ENCODE results near the gene C19orf25.

The C19orf25 gene

GRCh38 chr19:1496714-1497577 lies 17.9 kb upstream of the C19orf25 start:
- DNase-seq (ENCODE audit: low spot score) = no peak

GRCh38 chr19:1495799-1496713 lies 17.0 kb upstream of the C19orf25 start:
- DNase-seq (ENCODE audit: low spot score) = no peak

- no peak for DNase-seq (ENCODE audit: low spot score)
Measured at GRCh38 chr19:1495051-1495798, 16.2 kb upstream of the C19orf25 start.

- DNase-seq (ENCODE audit: low spot score) = no peak
Measured at GRCh38 chr19:1494115-1494815, 15.2 kb upstream of the C19orf25 start.

DNA sequence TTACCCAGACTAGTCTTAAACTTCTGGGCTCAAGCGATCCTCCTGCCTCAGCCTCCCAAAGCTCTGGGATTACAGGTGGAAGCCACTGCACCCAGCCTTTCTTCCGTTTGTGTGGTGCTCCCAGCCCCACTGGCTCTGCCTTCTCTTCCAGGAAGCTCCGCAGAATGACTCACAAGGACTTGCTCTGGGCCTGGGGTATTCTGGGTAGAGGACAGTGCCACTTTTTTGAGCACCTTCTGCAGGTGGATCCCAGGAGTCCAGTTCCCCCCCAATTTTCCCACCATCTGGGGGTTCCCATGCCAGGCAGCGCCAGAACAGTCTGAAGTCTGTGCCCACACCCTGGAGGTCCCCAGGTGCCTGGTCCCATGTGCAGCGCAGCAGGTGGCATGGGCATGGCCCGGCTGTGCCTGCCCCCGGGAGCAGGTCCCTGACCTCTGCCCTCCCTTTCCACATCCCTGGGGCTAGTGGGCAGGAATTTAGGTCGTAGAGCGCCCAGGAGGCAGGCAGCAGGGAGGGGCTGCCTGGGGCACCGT lies 13.5 kb upstream of the C19orf25 start:
- no peak for DNase-seq (ENCODE audit: low spot score)

- no peak for DNase-seq (ENCODE audit: low spot score)
Measured at GRCh38 chr19:1491849-1492170, 12.8 kb upstream of the C19orf25 start.

DNA sequence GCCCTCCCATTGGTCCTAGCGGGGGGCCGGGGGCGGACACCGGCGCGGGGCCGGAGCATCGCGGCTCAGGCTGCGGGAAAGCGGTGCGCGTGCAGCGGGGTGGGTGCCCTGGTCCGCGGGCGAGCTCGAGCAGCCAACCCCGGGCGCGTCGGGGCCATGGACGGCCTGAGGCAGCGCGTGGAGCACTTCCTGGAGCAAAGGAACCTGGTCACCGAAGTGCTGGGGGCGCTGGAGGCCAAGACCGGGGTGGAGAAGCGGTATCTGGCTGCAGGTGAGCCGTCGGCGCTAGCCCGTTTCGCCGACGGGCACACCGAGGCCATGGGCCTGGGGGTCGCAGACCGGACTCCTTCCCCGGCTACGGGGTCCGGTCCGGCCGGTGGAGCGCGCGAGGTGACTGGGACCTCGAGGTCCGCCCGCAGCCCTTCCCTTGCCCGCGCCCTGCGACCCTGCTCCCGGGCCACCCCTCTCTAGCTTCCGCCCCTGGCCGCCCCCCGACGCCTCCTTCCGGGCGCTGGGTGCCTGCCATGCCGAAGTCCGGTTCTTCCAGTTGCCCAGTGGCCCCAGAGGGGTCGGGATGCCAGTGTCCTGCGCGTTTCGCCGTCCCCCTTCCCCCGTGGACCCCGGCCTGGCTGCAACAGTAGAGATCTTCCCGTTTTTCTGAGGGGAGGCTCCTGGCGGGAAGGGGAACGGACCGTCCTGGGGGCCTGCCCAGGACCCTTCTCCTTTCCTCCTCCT lies 12.3 kb upstream of the C19orf25 start, which contains the start of gene REEP6:
REEP6 (plus strand) TSS at position 68 of the 735 bp plus-strand sequence; CDS start at position 157, 89 bp downstream.
- DNase-seq (ENCODE audit: low spot score) = no peak

- DNase-seq (ENCODE audit: low spot score) = peak; percentile 99
Measured at GRCh38 chr19:1490311-1491113, 11.5 kb upstream of the C19orf25 start, which contains the start of gene PCSK4. PCSK4 (minus strand) TSS chr19:1490350; CDS start chr19:1490346, 4 bp downstream.

GRCh38 chr19:1489463-1490310 lies 10.7 kb upstream of the C19orf25 start:
- DNase-seq (ENCODE audit: low spot score) = no peak

DNA sequence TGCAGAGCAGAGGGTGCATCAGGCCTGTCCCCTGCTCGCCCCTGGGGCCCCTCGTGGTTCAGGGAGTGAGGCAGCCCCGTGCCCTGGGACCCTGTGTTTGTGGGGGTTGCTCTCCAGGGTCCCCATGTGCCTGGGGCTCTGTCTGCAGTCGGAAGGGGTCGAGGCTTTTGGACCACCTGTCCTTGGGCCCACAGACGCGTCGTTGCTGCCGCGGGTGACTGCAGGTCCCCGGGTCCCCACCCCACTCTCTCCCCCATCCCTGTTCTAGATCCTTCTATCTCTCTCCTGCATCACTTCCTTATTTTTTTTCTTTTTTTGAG lies 9.2 kb upstream of the C19orf25 start:
- DNase-seq (ENCODE audit: low spot score) = no peak

GRCh38 chr19:1487576-1488281 lies 8.7 kb upstream of the C19orf25 start:
- DNase-seq (ENCODE audit: low spot score) = no peak

DNA sequence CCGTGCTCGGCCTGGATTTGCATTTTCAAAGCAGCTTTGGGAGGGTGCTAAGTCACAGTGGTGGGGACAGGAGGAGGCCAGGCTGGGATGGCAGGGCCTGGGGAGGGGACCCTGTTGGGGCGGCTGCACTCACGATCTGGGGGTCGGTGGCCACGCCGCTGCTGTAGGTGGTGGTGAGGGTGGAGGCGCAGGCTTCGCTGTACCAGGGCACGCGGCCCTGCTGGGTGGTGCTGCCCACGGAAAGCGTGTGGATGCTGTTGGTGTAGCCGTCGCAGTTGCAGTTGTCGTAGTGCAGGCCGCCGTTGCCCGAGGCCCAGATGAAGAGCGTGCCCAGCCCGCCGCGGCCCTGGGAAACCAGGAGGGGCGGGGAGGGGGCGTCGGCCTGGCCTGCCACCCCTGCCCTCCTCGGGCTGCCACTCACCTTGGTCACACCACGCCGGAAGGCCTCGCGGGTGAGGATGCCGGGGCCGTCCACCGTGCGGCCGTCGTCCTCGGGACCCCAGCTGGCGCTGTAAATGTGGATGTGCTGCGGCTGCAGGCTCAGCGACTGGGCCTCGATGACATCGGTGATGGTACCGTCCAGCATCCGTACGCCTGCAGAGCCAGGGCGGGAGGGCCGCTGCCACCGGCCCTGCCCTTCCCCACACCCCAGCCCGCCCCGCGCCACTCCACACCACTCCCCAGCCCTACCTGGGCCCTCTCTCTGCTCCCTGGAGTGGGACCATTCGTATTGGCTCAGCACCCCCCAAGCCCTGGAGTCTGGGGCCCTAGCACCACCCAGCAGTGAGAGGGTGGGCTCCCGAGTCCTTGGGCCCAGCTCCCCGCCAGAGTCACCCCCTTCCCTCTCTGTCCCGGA lies 7.9 kb upstream of the C19orf25 start:
- no peak for DNase-seq (ENCODE audit: low spot score)

DNA sequence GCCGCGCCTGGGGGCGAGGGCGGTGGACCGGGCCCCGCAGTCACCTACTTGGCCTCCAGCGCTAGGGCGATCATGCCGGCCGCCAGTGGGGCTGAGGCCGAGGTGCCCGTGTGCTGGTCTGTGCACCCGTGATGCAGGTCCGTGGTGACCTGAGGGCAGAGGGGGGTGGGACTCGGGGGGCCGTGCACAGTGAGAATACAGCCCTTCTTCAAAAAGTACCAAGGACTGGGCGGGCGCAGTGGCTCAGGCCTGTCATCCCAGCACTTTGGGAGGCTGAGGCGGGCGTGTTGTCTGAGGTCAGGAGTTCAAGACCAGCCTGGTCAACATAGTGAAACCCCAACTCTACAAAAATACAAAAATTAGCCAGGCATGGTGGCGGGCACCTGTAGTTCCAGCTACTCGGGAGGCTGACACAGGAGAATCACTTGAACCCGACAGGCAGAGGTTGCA lies 5.0 kb upstream of the C19orf25 start:
- DNase-seq (ENCODE audit: low spot score) = no peak

DNA sequence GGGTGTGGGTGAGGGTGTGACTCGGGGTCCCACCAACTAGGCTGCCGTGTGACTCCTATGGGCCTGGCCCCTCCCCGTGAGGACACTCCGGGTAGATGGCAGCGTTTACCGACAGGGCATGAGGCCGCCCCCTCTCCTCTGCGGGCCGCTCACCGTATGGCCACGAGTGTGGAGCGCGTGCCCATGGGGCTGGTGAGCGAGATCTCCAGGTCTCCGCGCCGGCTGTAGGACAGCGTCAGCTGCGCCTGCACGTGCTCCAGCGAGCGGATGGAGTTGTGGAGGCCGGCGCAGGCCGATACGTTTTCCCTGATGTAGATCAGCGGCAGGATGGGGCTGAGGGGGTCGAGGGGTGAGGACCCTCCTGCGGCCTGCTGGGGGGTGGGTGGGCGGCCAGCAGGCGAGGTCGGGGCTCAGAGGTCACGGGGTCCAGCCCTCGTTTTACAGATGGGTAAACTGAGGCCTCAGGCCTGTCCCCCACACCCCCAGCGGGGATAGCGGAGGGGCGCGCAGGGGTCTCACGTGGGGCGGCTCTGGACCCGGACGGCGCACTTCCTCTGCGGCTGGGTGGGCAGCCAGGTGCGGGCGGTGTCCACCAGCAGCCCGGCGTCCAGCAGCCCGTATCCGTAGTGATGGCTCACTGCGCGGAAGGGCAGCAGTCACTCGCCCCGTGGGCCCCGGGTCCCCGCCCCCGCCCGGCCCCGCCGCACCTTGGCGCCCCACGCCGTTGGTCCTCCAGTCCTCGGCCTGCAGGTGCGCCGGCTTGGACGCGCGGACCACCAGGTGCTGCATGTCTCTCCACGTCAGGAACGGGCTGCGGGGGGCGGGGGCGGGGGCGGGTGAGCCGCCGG lies 4.3 kb upstream of the C19orf25 start:
- DNase-seq (ENCODE audit: low spot score) = no peak

GRCh38 chr19:1482361-1483130 lies 3.5 kb upstream of the C19orf25 start:
- DNase-seq (ENCODE audit: low spot score) = no peak
